Measurements from ENCODE around the gene MYLK2. TPM values are rescaled to one million over a fixed set of nuclear protein-coding genes. Genes with fewer than 3 reads are reported as not detected.

Gene MYLK2
- polyA plus RNA-seq, 1 donor from 2014 or later: 0.22 TPM

GRCh38 chr20:31861135-31861384 is 41.9 kb downstream of the MYLK2 start:
- Histone ChIP-seq H3K4me2 (ENCODE audit: low read length) (peak overlapping the region; percentile 68), H3K9me2 (ENCODE audit: insufficient read depth, low read length) (no peaks in the 10 kb centered on the region), H3K9ac (ENCODE audit: low read length) (peak overlapping the region; percentile 84), H3K9me3 (ENCODE audit: low read length) (no peaks in the 10 kb centered on the region), H3F3A (ENCODE audit: insufficient read depth, low read length, poor library complexity, severe bottlenecking) (peaks cover 8% of the 10 kb centered on the region), H3K27ac (ENCODE audit: low read length) (peak overlapping the region; percentile 92), H3K27me3 (ENCODE audit: insufficient read depth, low read depth, low read length) (no peaks in the 10 kb centered on the region), H3K4me3 (ENCODE audit: low read length) (peak overlapping the region; percentile 75), H3K36me3 (ENCODE audit: insufficient read depth, low read length) (no peaks in the 10 kb centered on the region), H3K79me2 (replicated peaks; ENCODE audit: insufficient read depth, low read length) (no peaks in the 10 kb centered on the region), H4K20me1 (ENCODE audit: insufficient read depth) (no peaks in the 10 kb centered on the region), H2AFZ (ENCODE audit: low read depth, low read length) (peak overlapping the region; percentile 88)
- TF ChIP-seq CTCF (IDR thresholded peaks at IDR 0.05; ENCODE audit: poor library complexity, severe bottlenecking): no peak
- TF ChIP-seq EP300 (conservative IDR thresholded peaks at IDR 0.05; ENCODE audit: poor library complexity, severe bottlenecking): no peak
- TF ChIP-seq REST (IDR thresholded peaks at IDR 0.05; ENCODE audit: borderline replicate concordance): no peak
- TF ChIP-seq EZH2 (IDR thresholded peaks at IDR 0.05; ENCODE audit: borderline replicate concordance, insufficient read depth, low read length, poor library complexity, severe bottlenecking): no peak
- TF ChIP-seq TAF1 (IDR thresholded peaks at IDR 0.05; ENCODE audit: low read depth): no peak
- TF ChIP-seq POLR2AphosphoS5 (IDR thresholded peaks at IDR 0.05): no peak
- TF ChIP-seq MXI1 (conservative IDR thresholded peaks at IDR 0.05; ENCODE audit: poor library complexity, severe bottlenecking): no peak
- TF ChIP-seq SMC3 (conservative IDR thresholded peaks at IDR 0.05; ENCODE audit: poor library complexity): no peak
- no peak for TF ChIP-seq RAD21 (conservative IDR thresholded peaks at IDR 0.05)

- Histone ChIP-seq H3K27me3 (ENCODE audit: insufficient read depth, low read depth, low read length) (no peaks in the 10 kb centered on the region), H2AFZ (ENCODE audit: low read depth, low read length) (peak overlapping the region; percentile 88), H3K9me2 (ENCODE audit: insufficient read depth, low read length) (no peaks in the 10 kb centered on the region), H3K4me2 (ENCODE audit: low read length) (peak overlapping the region; percentile 77), H3K27ac (ENCODE audit: low read length) (peak overlapping the region; percentile 92), H4K20me1 (ENCODE audit: insufficient read depth) (no peaks in the 10 kb centered on the region), H3K79me2 (replicated peaks; ENCODE audit: insufficient read depth, low read length) (no peaks in the 10 kb centered on the region), H3K36me3 (ENCODE audit: insufficient read depth, low read length) (no peaks in the 10 kb centered on the region), H3K9ac (ENCODE audit: low read length) (peak overlapping the region; percentile 84), H3K9me3 (ENCODE audit: low read length) (no peaks in the 10 kb centered on the region), H3K4me3 (ENCODE audit: low read length) (peak overlapping the region; percentile 75), H3F3A (ENCODE audit: insufficient read depth, low read length, poor library complexity, severe bottlenecking) (peaks cover 8% of the 10 kb centered on the region)
- no peak for TF ChIP-seq EZH2 (IDR thresholded peaks at IDR 0.05; ENCODE audit: borderline replicate concordance, insufficient read depth, low read length, poor library complexity, severe bottlenecking)
- TF ChIP-seq MXI1 (conservative IDR thresholded peaks at IDR 0.05; ENCODE audit: poor library complexity, severe bottlenecking): peak; percentile 69
- TF ChIP-seq EP300 (conservative IDR thresholded peaks at IDR 0.05; ENCODE audit: poor library complexity, severe bottlenecking): peak; percentile 35
- peak; percentile 37 for TF ChIP-seq CTCF (IDR thresholded peaks at IDR 0.05; ENCODE audit: poor library complexity, severe bottlenecking)
- TF ChIP-seq RAD21 (conservative IDR thresholded peaks at IDR 0.05): peak; percentile 30
- peak; percentile 52 for TF ChIP-seq TAF1 (IDR thresholded peaks at IDR 0.05; ENCODE audit: low read depth)
- TF ChIP-seq SMC3 (conservative IDR thresholded peaks at IDR 0.05; ENCODE audit: poor library complexity): peak; percentile 39
- TF ChIP-seq POLR2AphosphoS5 (IDR thresholded peaks at IDR 0.05): peak; percentile 92
- no peak for TF ChIP-seq REST (IDR thresholded peaks at IDR 0.05; ENCODE audit: borderline replicate concordance)
These were observed 42.4 kb downstream of the MYLK2 start for GRCh38 chr20:31861385-31862156.

Measured in neural cell (in vitro differentiated cells).